NCI-H128 (cell line): ENCODE measurements around the gene NR5A1.

Source experiments
- DNase-seq: peaks from one replicate; lab custom pipeline; 2025; ENCODE audit not compliant: unreplicated experiment; lab: John Stamatoyannopoulos, UW

NR5A1 gene

DNA sequence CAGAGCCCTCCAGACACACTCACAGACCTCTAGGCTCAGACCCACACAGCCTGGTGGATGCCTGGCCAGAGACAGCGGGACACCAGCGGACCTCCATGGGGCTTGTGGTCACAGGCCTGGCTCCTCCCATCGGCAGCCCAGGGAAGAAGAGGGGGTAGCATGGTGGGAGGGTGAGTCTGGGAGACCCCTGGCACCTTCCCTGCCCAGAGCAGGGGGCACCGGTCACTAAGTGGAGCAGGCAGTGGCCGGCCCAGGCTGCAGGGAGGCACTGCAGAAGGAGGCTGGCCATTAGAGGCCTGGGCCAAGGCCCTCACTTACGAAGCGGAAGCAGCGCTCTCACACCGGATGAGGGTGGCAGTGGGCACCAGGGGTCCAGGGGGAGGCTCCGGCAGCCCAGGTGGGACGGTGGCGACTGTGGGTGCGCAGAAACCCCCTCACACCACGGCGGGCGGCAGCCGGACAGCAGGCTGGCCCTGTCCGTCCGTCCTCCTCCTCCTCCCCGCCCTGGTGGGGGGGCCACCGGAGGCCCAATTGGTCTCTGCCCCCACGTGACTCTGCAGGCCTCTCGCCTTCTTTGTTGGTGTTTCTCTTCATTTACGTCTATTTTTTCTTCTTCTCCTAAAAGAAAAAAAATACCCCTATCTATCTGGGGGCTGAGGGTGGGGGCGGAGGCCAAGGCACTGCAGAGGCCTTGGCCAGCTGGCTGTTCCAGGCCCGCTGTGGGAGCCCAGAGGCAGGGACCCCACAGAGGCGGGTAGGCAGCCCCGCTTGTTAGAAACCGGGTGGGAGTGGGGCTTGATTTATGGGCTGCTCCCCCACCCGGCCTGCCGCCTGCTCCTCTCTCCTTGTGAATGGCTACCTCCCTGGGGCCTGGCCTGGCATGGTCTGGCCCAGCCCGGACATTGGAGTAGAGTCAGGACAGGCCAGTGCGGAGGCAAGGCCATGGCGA, at the start of gene NR5A1:
Gene NR5A1, minus strand, starts transcription at position 469 of the 949 bp plus-strand sequence. CDS start 4,004 bp downstream, outside the sequence.
- no peak for DNase-seq

DNA sequence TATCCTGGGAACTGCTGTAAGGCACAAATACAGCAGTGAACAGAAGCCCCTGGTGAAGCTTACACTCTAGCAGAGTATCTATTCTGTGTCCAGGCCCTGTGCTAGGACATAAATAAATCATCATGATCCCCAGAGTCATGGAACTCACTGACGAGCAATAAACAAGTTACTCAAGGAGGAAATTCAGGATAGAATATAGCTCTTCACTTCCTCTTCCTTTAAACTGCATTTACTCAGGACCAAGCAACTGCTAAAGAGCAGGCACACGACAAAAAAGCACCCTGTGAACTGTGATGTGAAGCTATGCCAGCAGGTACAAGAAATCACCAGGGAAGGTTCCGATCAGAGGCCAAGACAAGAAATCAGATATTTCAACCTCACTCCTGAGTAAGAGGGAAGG, 47.8 kb upstream of the NR5A1 start:
- no peak for DNase-seq

DNA sequence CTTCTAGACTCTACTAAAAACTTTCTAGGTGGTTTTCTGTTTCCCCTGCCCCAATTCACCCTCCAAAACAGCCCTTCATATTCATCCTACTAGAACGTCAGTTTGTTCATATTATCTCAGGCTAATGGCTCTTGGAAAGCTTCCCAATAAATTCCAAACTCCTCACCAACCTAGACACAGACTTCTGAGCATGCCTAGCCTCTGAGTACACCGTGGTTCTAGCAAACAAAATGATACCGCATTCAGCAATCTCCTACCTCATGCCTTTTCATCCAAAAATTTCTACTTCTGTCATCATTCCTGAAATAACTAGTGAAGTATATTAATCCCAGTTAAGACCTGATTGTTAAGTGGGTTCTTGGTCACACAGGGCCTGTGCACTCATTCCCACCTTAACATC, 46.5 kb upstream of the NR5A1 start:
- DNase-seq = no peak

DNA sequence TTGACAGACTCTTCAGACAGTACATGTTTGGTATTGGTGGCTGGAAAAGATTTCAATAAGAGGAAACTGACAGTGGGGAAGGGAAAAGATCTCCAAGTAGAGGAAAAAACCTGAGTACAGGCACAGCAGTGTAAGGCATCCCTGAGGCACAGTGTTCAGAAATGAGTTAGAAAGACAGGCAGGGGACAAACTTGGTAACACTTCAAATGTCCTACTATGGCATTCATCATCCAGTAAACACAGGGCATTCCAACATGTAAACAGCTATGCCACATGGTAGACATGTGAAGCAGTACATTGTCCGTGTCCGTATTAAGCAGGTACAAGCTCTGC, 45.0 kb upstream of the NR5A1 start:
- no peak for DNase-seq

DNA sequence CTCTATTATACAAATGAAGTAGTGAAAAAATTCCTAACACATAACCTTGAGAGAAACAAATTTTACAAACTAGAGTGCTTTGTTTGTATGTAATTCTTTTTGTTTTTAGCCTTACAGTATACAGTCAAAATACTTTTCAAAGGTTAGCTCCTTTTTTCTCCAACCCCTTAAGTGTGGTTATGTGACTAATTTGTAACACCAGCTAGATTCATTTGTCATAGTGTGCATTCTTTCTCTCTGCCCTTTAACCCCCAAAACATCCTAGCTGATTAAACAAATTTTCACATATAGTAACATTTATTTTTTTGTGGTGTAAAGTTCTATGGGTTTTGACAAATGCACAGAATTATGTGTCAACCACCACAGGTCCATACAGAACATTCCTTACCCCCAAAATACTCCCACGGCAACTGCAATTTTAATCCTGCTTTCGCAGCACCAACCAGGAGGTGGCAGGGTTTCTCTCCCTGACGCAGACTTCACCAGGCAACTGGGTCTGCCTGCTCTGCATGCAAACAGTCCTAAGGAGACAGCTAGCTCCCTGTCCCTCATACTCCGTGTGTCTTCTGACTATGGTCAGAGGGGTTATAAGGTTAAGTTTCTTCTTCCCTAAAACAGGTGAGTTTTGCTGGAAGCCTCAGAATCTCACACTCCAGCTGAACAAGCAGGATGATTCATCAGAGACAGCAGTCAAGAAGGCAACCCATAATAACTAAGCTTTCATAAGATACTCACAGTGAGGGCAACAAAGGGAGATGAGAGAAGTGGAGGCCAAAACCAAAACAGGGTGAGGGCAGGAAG, 44.5 kb upstream of the NR5A1 start:
- DNase-seq = no peak

DNA sequence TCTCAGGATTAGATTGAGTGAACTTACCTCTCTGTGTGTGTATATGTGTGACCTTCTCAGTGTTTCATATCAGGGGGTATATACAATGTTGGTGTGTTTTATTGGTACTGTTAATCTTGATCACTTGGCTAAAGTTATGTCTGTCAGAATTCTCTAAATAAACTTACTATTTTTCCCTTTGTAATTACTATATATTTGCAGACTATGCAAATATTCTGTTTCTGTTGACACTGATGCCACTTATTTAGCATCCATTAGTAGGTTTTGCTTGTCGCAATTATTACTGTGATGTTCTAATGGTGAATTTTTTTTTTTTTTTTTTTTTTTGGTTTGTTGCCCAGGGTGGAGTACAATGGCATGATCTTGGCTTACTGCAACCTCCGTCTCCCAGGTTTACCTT, 42.9 kb upstream of the NR5A1 start:
- no peak for DNase-seq

DNA sequence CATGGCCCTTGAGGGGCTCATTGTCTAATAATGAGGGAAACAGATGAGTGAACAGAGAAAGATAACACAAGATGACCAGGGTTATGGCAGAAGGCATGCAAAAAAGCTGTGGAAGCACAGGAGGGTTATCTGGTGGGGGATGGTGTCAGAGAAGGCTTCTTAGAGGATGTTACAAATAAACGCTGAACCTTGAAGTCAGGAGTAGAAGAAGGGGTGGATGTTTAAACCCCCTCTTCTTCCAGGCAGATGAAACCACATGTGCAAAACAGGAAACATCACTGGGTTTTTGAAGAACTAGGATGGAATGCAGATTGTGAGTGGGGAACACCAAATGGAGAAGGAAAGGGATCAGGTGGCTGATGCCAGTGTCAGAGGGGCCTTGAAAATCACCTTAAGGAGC, 41.8 kb upstream of the NR5A1 start:
- no peak for DNase-seq

DNA sequence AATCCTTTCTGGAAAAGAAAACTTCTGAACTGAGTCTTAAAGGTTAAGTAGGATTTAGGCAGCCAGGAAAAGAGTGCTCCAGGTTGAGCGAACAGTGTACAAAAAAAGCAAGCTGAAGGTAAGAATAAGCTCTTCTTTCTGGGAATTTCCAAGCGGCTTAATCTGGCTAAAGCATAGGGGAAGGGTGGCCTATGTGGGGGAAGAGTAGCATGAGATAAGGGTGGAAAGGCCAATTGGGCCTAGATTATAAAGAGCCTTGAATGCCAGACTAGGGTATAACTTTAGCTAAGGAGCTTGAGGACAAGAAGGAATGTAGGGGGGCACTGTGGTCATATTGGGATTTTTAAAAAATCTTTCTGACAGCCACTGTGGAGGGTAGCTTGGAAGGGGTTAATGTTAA, 37.3 kb upstream of the NR5A1 start:
- no peak for DNase-seq

DNA sequence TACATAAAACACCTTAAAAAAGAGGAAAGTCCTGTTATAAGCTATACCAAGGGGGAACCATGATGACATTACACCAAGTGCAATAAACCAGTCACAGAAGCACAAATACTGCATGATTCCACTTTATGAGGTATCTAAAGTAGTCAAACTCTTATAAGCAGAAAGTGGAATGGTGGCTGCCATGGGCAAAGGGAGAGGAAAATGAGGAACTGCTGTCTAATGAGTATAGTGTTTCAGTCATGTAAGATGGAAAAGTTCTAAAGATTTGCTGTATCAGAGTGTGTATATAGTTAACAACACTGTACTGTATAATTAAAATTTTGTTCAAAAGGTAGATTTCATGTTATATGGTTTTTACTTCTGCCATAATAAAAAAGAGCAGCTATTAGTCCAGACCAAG, 34.6 kb upstream of the NR5A1 start:
- DNase-seq = no peak

DNA sequence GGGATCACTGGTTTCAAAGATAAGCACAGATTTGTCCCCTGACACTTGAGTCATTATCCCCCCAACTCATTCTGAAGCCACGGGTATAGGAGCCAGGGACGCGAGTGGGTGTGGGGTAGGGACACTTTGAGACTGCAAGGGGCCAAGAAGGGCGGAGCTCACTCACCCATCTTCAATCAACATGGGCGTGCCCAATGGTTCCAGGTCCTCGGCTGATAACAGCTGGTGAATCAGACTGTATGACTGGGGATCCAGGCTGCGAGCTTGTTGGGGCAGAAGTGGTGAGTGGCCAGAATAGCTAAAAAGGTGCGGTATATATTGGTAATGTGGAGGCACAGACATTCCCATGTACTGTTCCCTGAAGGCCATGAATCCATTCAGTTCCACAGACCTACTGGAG, 30.7 kb upstream of the NR5A1 start:
- no peak for DNase-seq

DNA sequence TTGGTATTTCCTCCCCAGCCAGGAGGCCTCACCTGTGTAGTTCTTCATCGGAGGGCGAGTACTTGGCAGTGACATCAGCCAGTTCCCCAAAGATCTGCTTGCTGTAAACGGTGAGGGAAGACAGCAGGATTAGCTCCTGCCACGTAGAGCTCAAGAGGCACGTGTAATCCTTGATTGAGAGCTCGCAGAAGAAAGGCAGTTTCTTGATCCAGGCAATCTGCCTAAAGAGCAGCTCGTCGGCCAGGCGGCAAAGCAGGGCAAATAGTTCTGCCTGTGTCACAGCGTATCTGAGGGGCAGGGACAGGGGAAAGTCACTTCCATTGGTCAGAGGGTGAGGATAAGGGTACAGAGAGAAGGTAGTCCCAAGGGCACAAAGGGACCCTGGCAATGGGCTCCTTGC, 28.6 kb upstream of the NR5A1 start:
- no peak for DNase-seq

DNA sequence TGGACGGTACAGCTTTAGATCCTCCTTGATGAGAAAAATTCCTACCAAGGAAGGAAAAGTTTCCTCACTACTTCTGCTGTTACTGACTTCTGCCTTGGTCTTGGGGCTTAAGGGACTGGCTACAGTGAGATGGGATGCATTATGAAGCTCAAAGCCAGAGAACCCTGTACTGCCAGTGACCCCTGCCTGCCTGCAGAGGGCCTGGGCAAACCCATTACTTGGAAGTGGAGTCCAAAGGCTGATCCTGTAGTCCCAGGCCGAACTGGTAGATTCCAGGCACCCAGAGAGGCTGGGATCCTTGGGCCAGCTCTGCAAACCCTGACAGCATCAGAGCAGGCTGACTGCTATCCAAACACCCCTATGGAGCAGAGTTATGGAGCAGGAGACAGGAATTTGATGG, 25.7 kb upstream of the NR5A1 start:
- DNase-seq = no peak

DNA sequence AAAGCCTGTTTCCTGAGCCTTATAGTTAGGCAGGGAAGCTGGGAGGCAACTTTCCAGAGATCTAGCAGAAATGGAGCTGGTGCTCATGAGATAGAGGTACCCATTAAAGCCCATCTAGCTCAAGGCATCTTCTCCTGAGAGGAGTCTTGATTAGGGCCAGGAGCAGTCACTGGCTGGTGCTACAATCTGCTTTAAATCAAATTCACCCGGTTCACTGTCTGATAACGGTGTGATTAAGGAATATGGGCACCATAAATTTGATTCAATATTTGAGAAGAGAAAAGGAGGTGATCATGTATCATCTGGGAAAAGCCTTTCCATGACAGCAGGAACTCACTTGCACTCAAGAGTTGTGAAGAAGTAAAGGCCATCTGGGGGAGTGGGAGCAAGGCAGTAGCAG, 23.9 kb upstream of the NR5A1 start:
- no peak for DNase-seq

DNA sequence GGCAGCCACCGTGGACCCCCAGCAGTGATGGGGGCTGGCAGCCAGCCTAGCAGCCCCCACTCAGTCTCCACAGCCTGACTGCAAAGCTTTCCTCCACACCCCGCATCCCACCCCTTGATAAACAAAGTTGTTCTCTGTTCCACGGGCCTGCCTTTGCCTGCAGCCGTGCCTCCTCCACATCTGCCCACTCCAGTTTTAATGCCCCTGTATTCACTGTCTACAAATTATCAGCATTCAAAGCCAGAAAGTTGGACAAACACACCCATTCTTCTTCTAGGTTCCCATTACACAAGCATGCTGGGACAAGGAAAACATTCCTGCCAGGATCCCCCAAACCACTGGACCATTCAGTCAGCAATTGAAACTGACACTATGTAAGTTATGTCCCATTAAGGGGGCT, 23.0 kb upstream of the NR5A1 start:
- no peak for DNase-seq

DNA sequence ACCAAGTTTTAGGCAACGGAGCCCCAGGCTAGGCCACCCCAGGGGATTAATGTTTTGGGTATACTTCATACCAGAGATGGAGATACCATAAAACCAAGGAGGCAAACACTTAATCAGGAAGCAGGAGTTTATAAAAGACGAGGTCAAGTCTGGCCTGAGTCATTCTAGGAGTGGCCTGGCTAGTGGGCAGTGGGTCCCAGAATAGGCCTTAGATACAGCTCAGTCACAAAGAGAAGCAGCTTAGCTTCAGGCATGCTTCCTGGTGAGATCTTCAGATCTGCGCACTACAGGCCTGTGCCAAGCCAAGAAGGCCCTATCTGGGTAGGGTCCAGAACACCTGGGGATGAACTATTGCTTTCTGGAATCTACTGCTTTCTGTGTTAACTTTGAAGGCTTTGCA, 20.6 kb upstream of the NR5A1 start:
- DNase-seq = no peak

DNA sequence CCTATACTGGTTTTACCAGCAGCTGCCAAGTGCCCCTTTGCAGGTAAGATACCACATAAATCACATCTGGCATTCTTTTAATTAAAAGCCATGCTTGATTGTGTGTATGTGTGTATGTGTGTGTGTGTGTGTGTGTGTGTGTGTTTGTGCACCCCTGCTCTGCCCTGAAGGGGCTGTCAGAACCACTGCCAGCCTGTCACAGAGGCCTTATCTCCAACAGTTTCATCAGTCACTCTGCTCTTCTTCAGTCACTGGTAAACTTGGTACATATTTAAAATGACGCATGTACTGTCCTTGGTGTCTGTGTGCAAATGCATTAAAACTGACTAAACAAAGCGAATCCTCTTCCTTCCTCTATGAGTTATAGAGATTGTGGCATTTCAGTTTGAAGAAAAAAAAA, 19.0 kb upstream of the NR5A1 start:
- no peak for DNase-seq

DNA sequence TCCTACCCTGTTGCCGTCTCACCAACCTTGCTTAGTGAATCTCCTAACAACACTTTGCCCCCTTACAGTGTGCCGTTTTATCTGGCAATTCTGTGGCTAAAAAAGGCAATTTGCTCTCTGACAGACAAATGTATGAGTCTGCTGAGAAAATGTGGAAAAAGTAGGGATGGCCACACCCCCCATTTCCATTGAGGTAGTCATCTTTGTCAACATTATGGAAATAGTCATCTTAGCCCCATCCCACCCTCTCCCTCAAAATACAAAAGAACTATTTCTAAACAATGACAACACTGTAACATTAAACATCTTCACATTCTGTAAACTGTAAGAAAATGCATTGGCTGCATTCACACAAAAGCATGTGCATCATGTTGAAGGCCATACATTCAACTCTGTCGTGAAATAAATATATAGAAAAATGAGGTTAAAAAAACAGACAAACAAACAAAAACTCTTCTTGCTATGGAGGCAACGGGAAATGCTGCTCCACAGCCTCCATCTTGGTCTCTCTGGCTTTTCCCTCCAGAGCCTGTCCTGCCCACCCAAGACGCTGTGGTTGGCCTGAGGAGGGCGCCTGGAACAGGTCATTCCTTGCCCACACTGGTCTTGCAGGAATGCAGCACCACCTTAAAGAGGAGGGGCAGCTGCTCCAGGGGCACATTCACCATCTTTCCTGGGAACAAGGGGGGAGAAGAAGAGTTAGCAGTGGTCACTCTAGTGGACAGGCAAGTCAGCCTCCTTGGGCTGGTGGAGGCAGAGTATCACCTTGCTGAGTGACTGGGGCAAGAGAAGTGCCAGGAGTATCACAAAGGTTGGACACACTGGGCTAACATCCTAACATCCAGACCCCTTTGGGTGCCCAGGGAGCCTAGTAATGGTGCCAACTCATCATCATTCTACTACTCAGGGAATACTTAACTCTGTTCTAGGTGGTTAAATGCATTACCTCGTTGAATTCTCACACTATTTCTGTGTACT, 15.2 kb upstream of the NR5A1 start:
- DNase-seq = no peak

DNA sequence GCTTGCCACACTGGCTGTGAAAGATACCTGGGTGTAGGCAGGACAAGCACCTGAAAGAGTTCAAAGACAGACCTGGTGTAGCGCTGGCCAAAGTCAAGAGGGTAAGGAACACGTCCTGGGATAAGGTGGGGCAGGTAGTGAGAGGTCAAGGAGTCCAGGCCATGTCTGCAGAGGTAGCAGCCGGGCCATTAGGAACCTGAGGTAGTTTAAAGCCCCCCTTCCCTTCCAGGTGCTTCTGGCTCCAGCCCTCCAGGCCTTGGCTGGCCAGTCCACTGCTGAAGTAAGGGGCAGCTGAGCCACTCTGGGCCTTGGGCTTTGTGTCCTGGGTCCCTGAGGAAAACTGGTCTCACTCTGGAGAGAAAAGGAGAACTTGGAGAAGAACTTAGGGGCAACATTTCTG, 13.9 kb upstream of the NR5A1 start:
- no peak for DNase-seq

DNA sequence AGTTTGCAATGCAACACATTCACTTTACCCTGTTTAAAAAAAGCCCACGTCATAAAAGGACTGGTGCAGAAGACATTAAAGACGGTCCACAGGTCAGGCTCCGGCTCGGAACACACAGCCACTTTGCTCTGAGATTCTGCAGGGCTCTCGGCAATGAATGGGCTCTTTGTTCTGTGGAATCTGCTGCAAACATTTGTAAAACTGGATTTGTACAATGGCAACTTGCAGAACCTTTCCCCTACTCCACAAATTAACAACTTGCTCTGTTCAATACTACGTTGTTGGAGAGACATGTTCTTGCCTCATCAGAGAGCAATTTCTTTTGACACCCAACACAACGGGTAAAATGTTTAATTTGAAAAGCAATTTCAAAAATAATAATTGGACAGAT, 13.0 kb upstream of the NR5A1 start:
- no peak for DNase-seq

DNA sequence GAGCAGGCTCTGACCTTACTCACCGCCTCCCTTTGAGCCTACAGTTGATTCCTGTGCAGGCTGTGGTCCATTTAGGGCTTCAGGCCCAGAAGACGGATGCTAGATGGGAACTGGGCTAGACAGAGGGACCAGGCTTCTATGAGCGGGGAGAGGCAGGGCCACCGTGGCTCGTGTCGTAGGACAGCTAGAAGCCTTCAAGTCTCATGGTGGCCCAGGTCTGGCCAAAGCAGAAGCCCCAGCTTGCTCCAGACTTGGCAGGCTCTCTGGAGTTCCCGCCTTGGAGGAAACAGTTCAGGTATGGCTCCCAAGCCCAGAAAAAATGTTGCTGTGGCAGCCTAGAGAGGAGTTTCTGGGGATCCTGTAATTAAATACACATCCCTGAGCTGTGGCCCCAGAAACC, 10.9 kb upstream of the NR5A1 start:
- no peak for DNase-seq

DNA sequence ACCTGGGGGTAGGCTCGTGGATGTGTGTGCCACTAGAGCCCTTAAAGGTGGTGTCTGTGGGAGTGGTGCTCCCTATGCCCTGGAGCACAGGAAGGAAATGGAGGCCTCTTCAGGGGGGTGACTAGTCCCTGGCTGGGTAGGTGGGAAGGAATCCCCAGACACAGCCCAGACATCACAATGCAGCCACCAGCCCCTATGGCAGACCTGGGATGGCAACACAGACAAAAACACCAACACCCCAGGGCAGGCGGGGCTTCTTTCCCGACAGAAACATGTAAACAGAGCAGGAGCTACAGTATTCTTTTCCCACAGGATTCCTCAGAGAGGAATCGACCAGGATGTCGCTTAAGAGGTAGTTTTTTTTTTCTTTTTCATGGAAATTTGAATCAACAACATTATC, 10.4 kb upstream of the NR5A1 start:
- DNase-seq = no peak
